ENCODE results near the gene CDHR2.

CDHR2 gene

DNA sequence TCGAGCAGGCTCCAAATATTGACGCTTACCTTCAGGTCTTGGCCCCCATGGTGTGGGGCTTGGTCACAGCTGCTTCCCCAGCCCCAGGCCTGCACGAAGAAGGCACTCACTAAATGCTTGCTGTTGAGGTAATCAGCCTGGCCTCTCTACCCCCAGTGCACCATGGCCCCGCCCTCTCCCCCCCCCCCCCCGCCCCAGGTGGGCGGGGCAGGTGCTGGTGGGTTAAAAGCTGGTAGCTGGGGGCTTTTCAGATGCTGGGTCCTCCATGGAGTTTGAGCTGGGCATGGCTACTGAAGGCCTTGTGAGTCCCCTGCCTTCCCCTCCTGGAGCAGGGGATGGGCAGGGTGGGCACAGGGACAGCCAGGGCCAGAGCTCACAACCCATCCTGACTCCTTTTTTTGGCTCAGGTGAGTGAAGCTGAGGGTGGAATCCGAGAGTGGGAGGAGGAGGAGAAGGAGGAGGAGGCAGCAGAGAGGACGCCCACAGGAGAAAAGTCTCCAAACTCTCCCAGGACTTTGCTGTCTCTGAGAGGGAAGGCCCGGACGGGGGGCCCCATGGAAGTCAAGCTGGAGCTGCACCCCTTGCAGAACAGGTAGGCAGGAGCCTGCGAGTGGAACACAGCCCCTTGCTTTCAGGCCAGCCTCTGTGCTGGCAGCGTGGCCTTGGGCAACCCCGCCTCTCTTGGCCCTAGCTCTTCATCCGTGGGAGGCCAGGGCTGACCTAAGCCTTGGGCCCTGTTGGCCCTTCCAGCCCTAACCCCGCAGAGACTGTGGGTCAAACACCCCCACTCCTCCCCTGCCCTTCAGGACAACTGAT, 93.7 kb downstream of the CDHR2 start:
- no peaks in the 10 kb centered on the region for H3K27me3 ChIP-seq (ENCODE audit: control insufficient read depth in 5 of 5, insufficient read depth in 4 of 5, low read length in 5 of 5)
- no peaks in the 10 kb centered on the region for H3K9me3 ChIP-seq (ENCODE audit: control insufficient read depth in 5 of 5, low read length in 5 of 5)
- no peak overlapping the region for H3K27ac ChIP-seq (ENCODE audit: low read depth, low read length)
- no peak overlapping the region for H3K4me3 ChIP-seq (ENCODE audit: low read depth in 1 of 5, low read length in 5 of 5)
- peaks cover 0 to 25% (median 11%) of the 10 kb centered on the region in 5 donors for H3K4me1 ChIP-seq (ENCODE audit: control insufficient read depth in 5 of 5, insufficient read depth in 5 of 5, low read length in 5 of 5)
- no peak overlapping the region for H3K9ac ChIP-seq (ENCODE audit: low read length in 5 of 5)
- no peaks in the 10 kb centered on the region for H3K36me3 ChIP-seq (ENCODE audit: control insufficient read depth in 5 of 5, insufficient read depth in 5 of 5, low read length in 5 of 5)

DNA sequence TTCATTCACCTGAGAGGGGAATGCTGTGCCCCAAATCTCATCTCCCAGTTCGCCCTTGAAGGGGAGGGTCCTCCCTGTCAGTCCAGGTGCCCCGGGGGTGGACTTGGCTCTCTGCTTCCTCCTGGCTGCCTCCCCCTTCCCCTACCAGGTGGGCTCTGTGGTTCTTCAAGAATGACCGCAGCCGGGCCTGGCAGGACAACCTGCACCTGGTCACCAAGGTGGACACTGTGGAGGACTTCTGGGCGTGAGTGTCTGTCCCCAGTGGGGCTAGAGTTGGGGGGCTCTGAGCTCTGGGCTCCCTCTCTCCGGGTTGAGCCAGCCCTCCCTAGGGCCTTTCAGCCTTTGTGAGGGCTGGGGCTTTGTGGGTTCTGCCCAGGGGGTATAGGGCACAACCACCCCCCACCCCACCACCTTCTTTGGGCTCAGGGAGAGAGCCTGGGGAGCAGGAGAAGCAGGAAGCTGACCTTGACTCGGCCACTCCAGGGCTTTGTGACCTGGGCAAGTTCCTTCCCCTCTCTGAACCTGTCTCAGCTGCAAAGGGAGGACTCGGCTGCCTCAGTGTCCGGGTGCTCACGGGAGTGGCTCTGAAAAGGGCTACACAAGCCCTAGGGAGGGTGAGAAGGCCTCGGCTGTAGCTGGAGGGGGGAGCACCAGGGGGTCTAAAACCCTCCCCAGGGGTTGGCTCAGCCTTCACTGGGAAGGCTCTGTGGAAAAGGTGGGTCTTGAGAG, 94.5 kb downstream of the CDHR2 start:
- Histone ChIP-seq H3K36me3 (ENCODE audit: control insufficient read depth in 5 of 5, insufficient read depth in 5 of 5, low read length in 5 of 5) (no peaks in the 10 kb centered on the region), H3K4me1 (ENCODE audit: control insufficient read depth in 5 of 5, insufficient read depth in 5 of 5, low read length in 5 of 5) (peaks cover 4 to 33% (median 19%) of the 10 kb centered on the region in 5 donors)

DNA sequence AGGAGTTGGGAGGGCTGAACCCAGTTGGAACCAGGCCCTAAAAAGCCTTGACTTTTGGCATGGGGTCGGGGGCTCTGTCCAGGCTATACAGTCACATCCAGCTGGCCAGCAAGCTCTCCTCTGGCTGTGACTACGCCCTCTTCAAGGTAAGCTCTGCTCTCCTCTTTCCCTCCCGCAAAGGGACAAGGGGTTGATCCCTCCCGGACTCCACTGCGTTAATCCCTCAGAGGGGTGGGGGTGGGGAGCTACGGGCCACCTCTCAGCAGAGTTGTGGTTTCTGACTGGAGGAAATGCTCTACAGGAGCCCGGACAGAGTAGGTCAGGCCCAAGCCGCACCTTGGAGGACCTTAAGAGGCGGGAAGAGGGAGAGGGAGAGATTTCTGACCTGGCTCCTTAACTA, 95.2 kb downstream of the CDHR2 start:
- Histone ChIP-seq H3K9ac (ENCODE audit: low read length in 5 of 5) (no peak overlapping the region), H3K4me3 (ENCODE audit: low read depth in 1 of 5, low read length in 5 of 5) (no peak overlapping the region), H3K27me3 (ENCODE audit: control insufficient read depth in 5 of 5, insufficient read depth in 4 of 5, low read length in 5 of 5) (no peaks in the 10 kb centered on the region), H3K9me3 (ENCODE audit: control insufficient read depth in 5 of 5, low read length in 5 of 5) (no peaks in the 10 kb centered on the region), H3K4me1 (ENCODE audit: control insufficient read depth in 5 of 5, insufficient read depth in 5 of 5, low read length in 5 of 5) (peaks cover 4 to 39% (median 23%) of the 10 kb centered on the region in 5 donors), H3K27ac (ENCODE audit: low read depth, low read length) (no peak overlapping the region), H3K36me3 (ENCODE audit: control insufficient read depth in 5 of 5, insufficient read depth in 5 of 5, low read length in 5 of 5) (no peaks in the 10 kb centered on the region)

More for the DNA sequence above, 94.5 kb downstream of the CDHR2 start:
- no peak overlapping the region for H3K27ac ChIP-seq (ENCODE audit: low read depth, low read length)
- H3K9ac ChIP-seq (ENCODE audit: low read length in 5 of 5), result no peak overlapping the region
- H3K27me3 ChIP-seq (ENCODE audit: control insufficient read depth in 5 of 5, insufficient read depth in 4 of 5, low read length in 5 of 5), result no peaks in the 10 kb centered on the region
- H3K4me3 ChIP-seq (ENCODE audit: low read depth in 1 of 5, low read length in 5 of 5), result no peak overlapping the region
- H3K9me3 ChIP-seq (ENCODE audit: control insufficient read depth in 5 of 5, low read length in 5 of 5), result no peaks in the 10 kb centered on the region

DNA sequence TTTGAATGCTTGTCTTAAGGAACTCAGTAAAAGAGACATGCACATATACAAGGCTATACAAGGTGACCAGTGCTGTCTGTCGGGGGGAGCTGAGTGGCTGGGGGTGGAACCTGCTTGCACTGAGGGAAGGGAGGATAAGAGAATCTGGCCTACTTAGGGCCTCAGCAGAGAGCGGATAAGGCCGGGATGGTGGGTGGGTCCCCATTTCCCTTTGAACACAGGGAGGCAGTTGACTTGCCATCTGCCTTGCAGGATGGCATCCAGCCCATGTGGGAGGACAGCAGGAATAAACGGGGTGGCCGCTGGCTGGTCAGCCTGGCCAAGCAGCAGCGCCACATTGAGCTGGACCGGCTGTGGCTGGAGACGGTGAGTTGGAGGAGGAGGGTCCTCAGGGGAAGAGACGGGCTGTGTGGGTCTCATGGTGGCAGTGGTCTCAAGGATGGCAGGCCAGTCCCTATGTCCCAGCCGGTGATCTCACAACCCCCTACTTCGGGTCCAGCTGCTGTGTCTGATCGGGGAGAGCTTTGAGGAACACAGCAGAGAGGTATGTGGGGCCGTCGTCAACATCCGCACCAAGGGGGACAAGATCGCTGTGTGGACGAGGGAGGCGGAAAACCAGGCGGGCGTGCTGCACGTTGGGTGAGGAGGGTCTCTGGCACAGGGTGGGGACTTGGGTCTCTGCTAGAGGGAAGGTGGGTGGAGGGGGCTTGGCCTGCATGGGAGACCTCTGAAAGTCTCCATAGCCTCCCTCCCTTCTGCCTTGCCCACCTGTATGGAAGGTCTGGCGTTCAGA, 95.9 kb downstream of the CDHR2 start:
- Histone ChIP-seq H3K4me3 (ENCODE audit: low read depth in 1 of 5, low read length in 5 of 5) (no peak overlapping the region), H3K4me1 (ENCODE audit: control insufficient read depth in 5 of 5, insufficient read depth in 5 of 5, low read length in 5 of 5) (peaks cover 4 to 35% (median 23%) of the 10 kb centered on the region in 5 donors), H3K36me3 (ENCODE audit: control insufficient read depth in 5 of 5, insufficient read depth in 5 of 5, low read length in 5 of 5) (no peaks in the 10 kb centered on the region), H3K27me3 (ENCODE audit: control insufficient read depth in 5 of 5, insufficient read depth in 4 of 5, low read length in 5 of 5) (no peaks in the 10 kb centered on the region), H3K9me3 (ENCODE audit: control insufficient read depth in 5 of 5, low read length in 5 of 5) (no peaks in the 10 kb centered on the region), H3K9ac (ENCODE audit: low read length in 5 of 5) (no peak overlapping the region), H3K27ac (ENCODE audit: low read depth, low read length) (no peak overlapping the region)
